Thymus (tissue), 11 donors: Measurements from ENCODE around the gene TP53I11. TPM values are rescaled to one million over a fixed set of nuclear protein-coding genes. Genes with fewer than 3 reads are reported as not detected.

Experiments used
- DNase-seq, 9 donors: peaks; one replicate each; pipeline ENCODE4 v3.0.0-alpha.2; 2013; ENCODE audit warnings: low spot score in 9 of 9, low read depth in 6 of 9, missing footprints in 1 of 9
- H3K27ac ChIP-seq, 2 donors: one replicate each; pipeline ENCODE4 v1.5.1; 2013; ENCODE audit warnings: control low read depth in 1 of 2, low read depth in 1 of 2, low read length in 1 of 2, mild to moderate bottlenecking in 1 of 2, moderate library complexity in 1 of 2
- H3K27me3 ChIP-seq, 2 donors: one replicate each; pipeline ENCODE4 v1.5.1; 2013; ENCODE audit warnings: low read length in 1 of 2; ENCODE audit not compliant: control insufficient read depth in 2 of 2, insufficient read depth in 1 of 2
- H3K36me3 ChIP-seq, 2 donors: one replicate each; pipeline ENCODE4 v1.5.1; 2013; ENCODE audit warnings: low read length in 1 of 2, mild to moderate bottlenecking in 1 of 2, moderate library complexity in 1 of 2; ENCODE audit not compliant: control insufficient read depth in 2 of 2, insufficient read depth in 2 of 2
- H3K4me1 ChIP-seq, 2 donors: one replicate each; pipeline ENCODE4 v1.5.1; 2013; ENCODE audit warnings: low read length in 2 of 2; ENCODE audit not compliant: control insufficient read depth in 2 of 2, insufficient read depth in 2 of 2
- H3K4me3 ChIP-seq, 2 donors: one replicate each; pipeline ENCODE4 v1.5.1; 2013; ENCODE audit warnings: low read length in 2 of 2, control low read depth in 1 of 2, mild to moderate bottlenecking in 1 of 2
- H3K9me3 ChIP-seq, 2 donors: one replicate each; pipeline ENCODE4 v1.5.1; 2013; ENCODE audit warnings: low read length in 1 of 2, mild to moderate bottlenecking in 1 of 2; ENCODE audit not compliant: control insufficient read depth in 2 of 2, insufficient read depth in 1 of 2
- WGBS: extraction: QIAGEN DNeasy Blood & Tissue Kit; methylation state at CpG from one replicate; pipeline ENCODE4 v1.1.7; 2013; 5-methylcytosine and 5-hydroxymethylcytosine counted together
- polyA plus RNA-seq: library from polyadenylated mRNA; stranded (reverse); fragments of 200-250 nt; gene quantifications from one replicate; pipeline ENCODE4 v1.2.3, GENCODE V29; 2013
- total RNA-seq: library from RNA; stranded (reverse); fragments of 120-200 nt; gene quantifications from one replicate; pipeline ENCODE4 v1.2.4, GENCODE V29; 2013
- donor health status: healthy.

Gene TP53I11
- total and polyA plus RNA-seq, 2 donors, result 6.1 to 13.3 TPM

DNA sequence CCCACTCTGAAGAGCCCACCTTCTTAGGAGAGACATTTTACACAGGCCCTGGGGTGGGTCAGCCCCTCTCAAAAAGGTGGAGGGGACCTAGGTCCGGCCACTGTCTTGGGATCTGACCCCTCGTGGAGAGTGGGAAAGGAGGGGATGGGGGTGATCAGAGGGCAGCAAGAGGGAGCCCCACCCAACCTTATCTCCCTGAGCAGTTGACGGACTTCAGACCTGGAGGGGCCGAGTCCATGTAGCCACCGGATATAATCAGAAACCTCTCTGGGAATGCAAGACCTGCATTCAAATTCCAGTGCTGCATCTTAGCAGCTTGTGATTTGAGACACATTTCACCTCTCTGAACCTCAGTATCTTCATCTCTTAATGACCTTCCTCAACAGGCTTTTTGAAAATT, 44.0 kb downstream of the TP53I11 start:
- Histone ChIP-seq H3K4me3 (no peak overlapping the region), H3K4me1 (peaks cover 0 to 5% of the 10 kb centered on the region in 2 donors), H3K27ac (no peak overlapping the region), H3K27me3 (no peaks in the 10 kb centered on the region), H3K36me3 (no peaks in the 10 kb centered on the region), H3K9me3 (no peaks in the 10 kb centered on the region)
- 76% methylated on average over 5 of the region's 5 CpGs for WGBS
- no peak for DNase-seq

DNA sequence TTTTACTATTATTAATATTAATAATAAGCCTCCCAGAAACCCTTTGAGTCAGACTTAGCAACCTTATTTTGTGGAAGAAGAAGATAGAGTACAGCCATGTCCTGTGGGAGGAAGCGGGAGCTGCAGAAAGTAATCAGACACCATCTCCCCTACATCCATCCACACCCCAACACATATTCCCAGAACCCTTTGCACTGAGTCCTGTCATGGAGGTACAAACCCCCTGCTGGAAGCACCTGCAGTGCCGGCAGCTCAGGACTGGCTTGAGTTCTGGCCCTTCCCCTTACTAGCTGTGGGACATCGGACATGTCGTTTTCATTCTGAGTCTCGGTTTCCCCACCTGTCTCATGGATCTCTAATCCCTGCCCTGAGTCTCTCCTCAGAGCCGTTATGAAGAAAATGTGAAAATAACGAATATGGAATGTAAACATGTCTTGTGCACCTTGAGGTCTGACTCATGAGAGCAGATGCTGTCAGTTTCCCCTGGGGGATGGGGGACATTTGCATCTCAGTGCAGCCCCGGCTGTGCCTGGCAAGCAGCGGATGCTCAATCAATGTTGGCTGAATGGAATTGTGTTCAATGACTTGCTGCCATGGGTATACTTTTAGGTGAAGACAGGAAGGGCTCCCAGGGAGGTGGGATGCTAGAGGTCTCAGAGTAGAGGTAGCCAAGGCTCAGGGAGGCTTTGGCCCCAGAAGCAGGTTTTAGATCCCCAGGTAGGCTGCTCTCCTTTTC, 45.4 kb downstream of the TP53I11 start:
- H3K9me3 ChIP-seq, result no peaks in the 10 kb centered on the region
- H3K4me3 ChIP-seq, result no peak overlapping the region
- H3K27ac ChIP-seq, result no peak overlapping the region
- DNase-seq, result no peak
- no peaks in the 10 kb centered on the region for H3K36me3 ChIP-seq
- no peaks in the 10 kb centered on the region for H3K27me3 ChIP-seq
- WGBS, result 93% methylated on average over 9 of the region's 9 CpGs
- H3K4me1 ChIP-seq, result no peaks in the 10 kb centered on the region

DNA sequence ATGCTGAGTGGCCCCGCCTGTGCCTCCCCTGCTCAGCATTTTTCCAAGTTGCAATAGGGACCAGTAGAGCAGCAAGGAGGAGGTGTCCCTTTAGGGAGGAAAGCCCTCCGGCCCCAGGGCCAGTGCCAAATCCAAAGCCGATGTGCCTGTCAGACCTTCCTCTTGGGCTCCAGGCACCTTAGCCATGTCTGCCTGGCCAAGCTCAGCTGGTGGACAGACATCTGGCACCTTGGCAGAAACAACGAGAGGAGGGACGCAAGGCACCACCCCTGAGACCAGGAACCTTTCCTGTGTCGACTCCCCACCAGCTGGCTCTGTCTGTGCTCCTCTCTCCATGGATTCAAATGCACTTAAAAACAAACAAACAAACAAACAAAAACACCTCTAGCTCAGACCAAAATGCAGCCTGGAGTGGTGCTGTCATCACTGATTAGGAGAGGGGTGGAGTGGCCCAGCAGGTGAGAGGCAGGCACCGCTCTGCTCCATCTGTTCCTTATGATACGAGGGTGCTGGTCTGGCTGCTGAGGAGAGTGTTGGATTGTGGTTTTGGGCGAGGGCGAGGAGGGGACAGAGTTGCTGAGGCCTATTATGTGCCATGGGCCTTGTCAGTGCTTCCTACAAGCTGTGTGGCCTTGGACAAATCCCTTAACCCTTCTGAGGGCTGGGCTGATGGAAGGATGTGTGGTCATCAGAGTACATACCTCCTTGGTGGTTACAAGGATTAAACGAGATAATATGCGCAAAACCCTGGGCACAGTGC, 46.2 kb downstream of the TP53I11 start:
- DNase-seq, result no peak
- Histone ChIP-seq H3K9me3 (no peaks in the 10 kb centered on the region), H3K27me3 (no peaks in the 10 kb centered on the region), H3K27ac (no peak overlapping the region), H3K4me1 (no peaks in the 10 kb centered on the region), H3K36me3 (no peaks in the 10 kb centered on the region), H3K4me3 (no peak overlapping the region)
- WGBS, result 86% methylated on average over 12 of the region's 12 CpGs

GRCh38 chr11:44903518-44903917, 47.2 kb downstream of the TP53I11 start:
- H3K27me3 ChIP-seq, result no peaks in the 10 kb centered on the region
- no peak overlapping the region for H3K27ac ChIP-seq
- no peaks in the 10 kb centered on the region for H3K4me1 ChIP-seq
- no peak overlapping the region for H3K4me3 ChIP-seq
- WGBS, result 95% methylated on average over 3 of the region's 3 CpGs
- no peaks in the 10 kb centered on the region for H3K36me3 ChIP-seq
- H3K9me3 ChIP-seq, result no peaks in the 10 kb centered on the region
- DNase-seq, result no peak

DNA sequence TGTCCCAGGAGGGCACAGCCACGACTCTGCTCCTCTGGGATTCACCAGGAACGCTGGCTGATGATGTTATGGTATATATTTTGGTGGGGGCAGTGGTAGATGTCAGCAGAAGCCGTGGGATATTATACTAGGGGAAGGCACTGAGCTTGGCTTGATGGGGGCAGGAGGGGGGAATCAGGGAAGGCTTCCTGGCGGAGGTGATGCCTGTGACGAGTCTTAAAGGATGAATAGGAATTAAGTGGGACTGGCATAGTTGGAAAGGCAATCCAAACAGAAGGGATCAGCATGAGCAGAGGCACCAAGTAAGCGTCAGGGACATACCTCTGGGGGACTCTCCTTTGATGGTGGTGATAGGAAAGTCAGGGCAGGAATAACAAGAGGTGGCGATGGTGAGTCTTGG, 47.6 kb downstream of the TP53I11 start:
- WGBS, result 87% methylated on average over 7 of the region's 7 CpGs
- H3K27me3 ChIP-seq, result no peaks in the 10 kb centered on the region

GRCh38 chr11:44901786-44902185, 48.9 kb downstream of the TP53I11 start:
- Histone ChIP-seq H3K27ac (no peak overlapping the region), H3K4me3 (no peak overlapping the region), H3K27me3 (no peaks in the 10 kb centered on the region), H3K4me1 (no peaks in the 10 kb centered on the region), H3K36me3 (no peaks in the 10 kb centered on the region), H3K9me3 (no peaks in the 10 kb centered on the region)
- WGBS, result 98% methylated on average over 5 of the region's 5 CpGs
- DNase-seq, result no peak

More for the DNA sequence above, 47.6 kb downstream of the TP53I11 start:
- Histone ChIP-seq H3K36me3 (no peaks in the 10 kb centered on the region), H3K27ac (no peak overlapping the region), H3K4me3 (no peak overlapping the region), H3K4me1 (no peaks in the 10 kb centered on the region), H3K9me3 (no peaks in the 10 kb centered on the region)
- DNase-seq, result no peak

DNA sequence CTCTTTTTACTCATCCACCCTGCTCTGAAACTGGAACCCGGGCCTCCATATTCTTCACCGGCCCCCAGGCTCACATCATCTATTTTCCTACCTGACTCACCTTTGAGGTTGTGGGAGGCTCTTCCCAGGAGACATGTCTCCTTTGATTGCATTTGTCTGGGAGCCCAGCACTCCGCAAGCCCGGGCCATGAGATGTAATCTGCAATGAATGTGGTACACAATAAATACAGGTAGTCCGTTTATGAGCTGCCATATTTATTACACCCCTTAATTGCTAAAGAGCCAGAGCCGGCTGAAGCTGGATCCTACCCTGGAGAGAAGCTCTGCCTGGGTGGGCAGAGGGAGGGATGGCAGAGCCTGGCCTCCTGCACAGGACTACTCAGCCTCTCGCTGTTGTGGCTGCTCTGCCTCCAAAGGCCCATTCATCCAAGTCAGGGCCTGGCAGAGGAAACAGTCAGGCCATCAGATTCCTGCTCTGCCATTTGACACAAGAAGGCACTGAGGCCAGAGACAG, 49.5 kb downstream of the TP53I11 start:
- 96% methylated on average over 7 of the region's 7 CpGs for WGBS
- H3K9me3 ChIP-seq, result no peaks in the 10 kb centered on the region
- no peaks in the 10 kb centered on the region for H3K36me3 ChIP-seq
- no peak overlapping the region for H3K4me3 ChIP-seq
- H3K27me3 ChIP-seq, result no peaks in the 10 kb centered on the region
- H3K4me1 ChIP-seq, result no peaks in the 10 kb centered on the region
- no peak overlapping the region for H3K27ac ChIP-seq
- no peak for DNase-seq

GRCh38 chr11:44899959-44900358, 50.7 kb downstream of the TP53I11 start:
- peak in 3 of 9 donors; percentile 7 to 47 (median 19) for DNase-seq
- no peaks in the 10 kb centered on the region for H3K9me3 ChIP-seq
- WGBS, result 89% methylated on average over 3 of the region's 3 CpGs
- no peaks in the 10 kb centered on the region for H3K4me1 ChIP-seq
- H3K4me3 ChIP-seq, result no peak overlapping the region
- no peaks in the 10 kb centered on the region for H3K36me3 ChIP-seq
- H3K27me3 ChIP-seq, result no peaks in the 10 kb centered on the region
- H3K27ac ChIP-seq, result no peak overlapping the region
